ENCODE results near the gene SLC7A11. TPM values are rescaled to one million over a fixed set of nuclear protein-coding genes. Genes with fewer than 3 reads are reported as not detected.

SLC7A11 gene
- 1 to 10 TPM in 2 of 5 experiments, under 1 TPM in 3; 0.21 to 2.8 (median 0.54) TPM for total RNA-seq
- polyA plus RNA-seq, result not detected
- total RNA-seq, result 3.1 reads per million, percentile 16 among the genes with 10 or more reads in this experiment

GRCh38 chr4:138242076-138242833 is at the start of gene SLC7A11:
Gene SLC7A11 (minus strand): TSS chr4:138242349. CDS start chr4:138242069, 280 bp downstream.
- Mint-ChIP-seq H3K36me3 (no peaks in the 10 kb centered on the region), H3K27me3 (no peaks in the 10 kb centered on the region), H3K4me1 (peaks cover 0 to 36% (median 21%) of the 10 kb centered on the region in 7 donors), H3K4me3 (peak within 1 kb of the TSS; percentile 70 to 97 (median 83)), H3K27ac (peak within 1 kb of the TSS; percentile 9 to 96 (median 64)), H3K9me3 (peaks cover 0 to 2% (median 0%) of the 10 kb centered on the region in 11 donors)
- Histone ChIP-seq H3K9me3 (ENCODE audit: control insufficient read depth in 2 of 3, low read length in 3 of 3) (no peaks in the 10 kb centered on the region), H3K4me3 (ENCODE audit: low read length) (peak within 1 kb of the TSS; percentile 35), H3K27ac (ENCODE audit: low read depth, low read length) (no peak within 1 kb of the TSS), H3K4me1 (ENCODE audit: control insufficient read depth in 2 of 2, insufficient read depth in 2 of 2, low read length in 2 of 2) (peaks cover 0 to 3% of the 10 kb centered on the region in 2 donors), H3K27me3 (ENCODE audit: control insufficient read depth in 2 of 2, insufficient read depth in 2 of 2, low read length in 2 of 2) (no peaks in the 10 kb centered on the region), H3K36me3 (ENCODE audit: control insufficient read depth in 2 of 3, insufficient read depth in 3 of 3, low read length in 3 of 3) (no peaks in the 10 kb centered on the region)
- CTCF ChIA-PET, result no interaction called here
- POLR2A ChIA-PET, result no interaction called here
- ATAC-seq, result peak; percentile 94
- peak in 8 of 9 donors; percentile 13 to 61 (median 42) for DNase-seq
- intact Hi-C loops (cut with micrococcal nuclease), result loop anchor here in 1 of 2 donors (2.0 to 10.0 kb wide), 4 partner anchors 775 to 1315 kb away; partner anchors contain the start of genes ELF2, NAA15, NDUFC1 and NOCT

DNA sequence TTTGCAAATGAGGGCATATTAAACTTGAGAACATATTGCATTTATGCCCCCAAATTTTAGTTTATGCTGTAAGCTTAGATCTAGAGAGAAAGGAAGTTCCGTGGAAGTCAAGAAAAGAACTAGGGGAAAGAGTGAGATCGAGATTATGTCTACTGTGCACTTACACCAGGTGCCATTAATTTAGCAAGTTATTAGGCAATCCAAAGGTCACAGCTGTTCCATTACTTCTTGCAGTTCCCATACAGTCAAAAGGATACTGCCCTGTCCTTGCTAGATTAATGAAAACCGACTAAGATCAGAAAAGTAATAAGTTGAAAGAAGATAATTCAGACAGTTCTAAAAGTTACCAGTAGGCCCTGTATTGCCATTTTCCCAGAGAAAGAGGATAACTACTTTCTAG is 49.3 kb upstream of the SLC7A11 start:
- ChIA-PET POLR2A (no interaction called here), CTCF (no interaction called here)
- no peaks in the 10 kb centered on the region for H3K4me1 Mint-ChIP-seq
- no peaks in the 10 kb centered on the region for H3K9me3 Mint-ChIP-seq
- H3K27me3 Mint-ChIP-seq, result peaks cover 0 to 3% (median 0%) of the 10 kb centered on the region in 5 donors
- no peaks in the 10 kb centered on the region for H3K36me3 Mint-ChIP-seq
- intact Hi-C loops (cut with micrococcal nuclease), result loop anchor here in 1 of 2 donors (10.0 kb wide), 1 partner anchor 847 kb away; no protein-coding TSS in a partner anchor
- no peaks in the 10 kb centered on the region for H3K9me3 ChIP-seq (ENCODE audit: control insufficient read depth in 2 of 3, low read length in 3 of 3)
- no peak overlapping the region for H3K27ac Mint-ChIP-seq
- no peaks in the 10 kb centered on the region for H3K36me3 ChIP-seq (ENCODE audit: control insufficient read depth in 2 of 3, insufficient read depth in 3 of 3, low read length in 3 of 3)
- no peak overlapping the region for H3K4me3 ChIP-seq (ENCODE audit: low read length)
- no peak overlapping the region for H3K27ac ChIP-seq (ENCODE audit: low read depth, low read length)
- H3K4me3 Mint-ChIP-seq, result no peak overlapping the region
- ATAC-seq (no peak), DNase-seq (no peak)
- H3K27me3 ChIP-seq (ENCODE audit: control insufficient read depth in 2 of 2, insufficient read depth in 2 of 2, low read length in 2 of 2), result no peaks in the 10 kb centered on the region
- H3K4me1 ChIP-seq (ENCODE audit: control insufficient read depth in 2 of 2, insufficient read depth in 2 of 2, low read length in 2 of 2), result no peaks in the 10 kb centered on the region

GRCh38 chr4:138290805-138291204 is 48.7 kb upstream of the SLC7A11 start:
- CTCF ChIA-PET, result no interaction called here
- H3K27me3 Mint-ChIP-seq, result peaks cover 0 to 3% (median 0%) of the 10 kb centered on the region in 5 donors
- no peaks in the 10 kb centered on the region for H3K27me3 ChIP-seq (ENCODE audit: control insufficient read depth in 2 of 2, insufficient read depth in 2 of 2, low read length in 2 of 2)
- no peaks in the 10 kb centered on the region for H3K9me3 ChIP-seq (ENCODE audit: control insufficient read depth in 2 of 3, low read length in 3 of 3)
- no peaks in the 10 kb centered on the region for H3K4me1 ChIP-seq (ENCODE audit: control insufficient read depth in 2 of 2, insufficient read depth in 2 of 2, low read length in 2 of 2)
- intact Hi-C loops (cut with micrococcal nuclease), result loop anchor here in 1 of 2 donors (10.0 kb wide), 1 partner anchor 846 kb away; no protein-coding TSS in a partner anchor
- H3K36me3 Mint-ChIP-seq, result no peaks in the 10 kb centered on the region
- H3K27ac Mint-ChIP-seq, result no peak overlapping the region
- DNase-seq, result no peak
- no peaks in the 10 kb centered on the region for H3K9me3 Mint-ChIP-seq
- POLR2A ChIA-PET, result no interaction called here
- no peak overlapping the region for H3K27ac ChIP-seq (ENCODE audit: low read depth, low read length)
- H3K36me3 ChIP-seq (ENCODE audit: control insufficient read depth in 2 of 3, insufficient read depth in 3 of 3, low read length in 3 of 3), result no peaks in the 10 kb centered on the region
- H3K4me3 Mint-ChIP-seq, result no peak overlapping the region
- H3K4me3 ChIP-seq (ENCODE audit: low read length), result no peak overlapping the region
- H3K4me1 Mint-ChIP-seq, result no peaks in the 10 kb centered on the region
- no peak for ATAC-seq

DNA sequence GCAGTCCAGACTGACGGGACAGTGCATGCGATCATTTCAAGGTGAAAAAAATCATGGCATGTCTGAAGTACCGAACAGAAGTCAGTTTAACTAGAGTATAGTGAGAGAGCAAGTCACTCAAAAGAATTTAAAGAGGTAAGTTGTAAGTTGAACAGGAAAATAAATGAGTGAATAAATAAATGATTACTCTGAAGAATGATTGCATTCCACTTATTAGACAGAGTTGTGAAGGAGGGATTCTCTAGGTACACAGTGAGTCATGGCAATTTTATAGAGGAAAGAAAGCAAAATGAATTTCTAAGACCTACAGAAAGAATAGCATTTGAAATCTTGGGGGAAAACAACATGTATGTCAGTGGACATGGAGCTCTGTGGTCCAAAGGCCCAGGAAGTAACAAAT is 37.1 kb upstream of the SLC7A11 start:
- H3K27me3 Mint-ChIP-seq, result no peaks in the 10 kb centered on the region
- ATAC-seq, result no peak
- peaks cover 0 to 5% (median 0%) of the 10 kb centered on the region in 11 donors for H3K9me3 Mint-ChIP-seq
- Histone ChIP-seq H3K4me1 (ENCODE audit: control insufficient read depth in 2 of 2, insufficient read depth in 2 of 2, low read length in 2 of 2) (no peaks in the 10 kb centered on the region), H3K27ac (ENCODE audit: low read depth, low read length) (no peak overlapping the region), H3K36me3 (ENCODE audit: control insufficient read depth in 2 of 3, insufficient read depth in 3 of 3, low read length in 3 of 3) (no peaks in the 10 kb centered on the region), H3K9me3 (ENCODE audit: control insufficient read depth in 2 of 3, low read length in 3 of 3) (no peaks in the 10 kb centered on the region), H3K4me3 (ENCODE audit: low read length) (no peak overlapping the region), H3K27me3 (ENCODE audit: control insufficient read depth in 2 of 2, insufficient read depth in 2 of 2, low read length in 2 of 2) (no peaks in the 10 kb centered on the region)
- no peak for DNase-seq
- intact Hi-C loops (cut with micrococcal nuclease), result no loop called here
- no peaks in the 10 kb centered on the region for H3K36me3 Mint-ChIP-seq
- no peak overlapping the region for H3K4me3 Mint-ChIP-seq
- ChIA-PET POLR2A (no interaction called here), CTCF (no interaction called here)
- H3K27ac Mint-ChIP-seq, result no peak overlapping the region
- no peaks in the 10 kb centered on the region for H3K4me1 Mint-ChIP-seq

- Mint-ChIP-seq H3K27ac (no peak overlapping the region), H3K4me1 (no peaks in the 10 kb centered on the region), H3K9me3 (peaks cover 0 to 4% (median 0%) of the 10 kb centered on the region in 11 donors), H3K27me3 (peaks cover 0 to 4% (median 0%) of the 10 kb centered on the region in 5 donors), H3K36me3 (no peaks in the 10 kb centered on the region), H3K4me3 (no peak overlapping the region)
- no peak for ATAC-seq
- Histone ChIP-seq H3K4me1 (ENCODE audit: control insufficient read depth in 2 of 2, insufficient read depth in 2 of 2, low read length in 2 of 2) (no peaks in the 10 kb centered on the region), H3K9me3 (ENCODE audit: control insufficient read depth in 2 of 3, low read length in 3 of 3) (no peaks in the 10 kb centered on the region), H3K27ac (ENCODE audit: low read depth, low read length) (no peak overlapping the region), H3K27me3 (ENCODE audit: control insufficient read depth in 2 of 2, insufficient read depth in 2 of 2, low read length in 2 of 2) (no peaks in the 10 kb centered on the region), H3K4me3 (ENCODE audit: low read length) (no peak overlapping the region), H3K36me3 (ENCODE audit: control insufficient read depth in 2 of 3, insufficient read depth in 3 of 3, low read length in 3 of 3) (no peaks in the 10 kb centered on the region)
- intact Hi-C loops (cut with micrococcal nuclease), result no loop called here
- POLR2A ChIA-PET, result no interaction called here
- no peak for DNase-seq
- CTCF ChIA-PET, result no interaction called here
These were observed 35.0 kb upstream of the SLC7A11 start for GRCh38 chr4:138277133-138277532.

GRCh38 chr4:138275963-138276621 is 33.9 kb upstream of the SLC7A11 start:
- H3K27ac Mint-ChIP-seq, result no peak overlapping the region
- DNase-seq (no peak), ATAC-seq (no peak)
- ChIA-PET CTCF (no interaction called here), POLR2A (no interaction called here)
- H3K27me3 Mint-ChIP-seq, result peaks cover 0 to 4% (median 0%) of the 10 kb centered on the region in 5 donors
- intact Hi-C loops (cut with micrococcal nuclease), result no loop called here
- H3K4me3 Mint-ChIP-seq, result no peak overlapping the region
- no peaks in the 10 kb centered on the region for H3K4me1 Mint-ChIP-seq
- no peaks in the 10 kb centered on the region for H3K27me3 ChIP-seq (ENCODE audit: control insufficient read depth in 2 of 2, insufficient read depth in 2 of 2, low read length in 2 of 2)
- no peaks in the 10 kb centered on the region for H3K9me3 ChIP-seq (ENCODE audit: control insufficient read depth in 2 of 3, low read length in 3 of 3)
- H3K36me3 ChIP-seq (ENCODE audit: control insufficient read depth in 2 of 3, insufficient read depth in 3 of 3, low read length in 3 of 3), result no peaks in the 10 kb centered on the region
- no peaks in the 10 kb centered on the region for H3K36me3 Mint-ChIP-seq
- H3K9me3 Mint-ChIP-seq, result peaks cover 0 to 3% (median 0%) of the 10 kb centered on the region in 11 donors
- H3K4me3 ChIP-seq (ENCODE audit: low read length), result no peak overlapping the region
- no peak overlapping the region for H3K27ac ChIP-seq (ENCODE audit: low read depth, low read length)
- H3K4me1 ChIP-seq (ENCODE audit: control insufficient read depth in 2 of 2, insufficient read depth in 2 of 2, low read length in 2 of 2), result no peaks in the 10 kb centered on the region

Data from naive thymus-derived CD4-positive, alpha-beta T cell (primary cell).